Retina (tissue), 1 donor: ENCODE measurements around the gene DBI.
A peak's percentile ranks its signal among the peaks of the same experiment; 100 is the strongest.
"Not testable (repeated sequence)": the region's sequence is repeated elsewhere in the genome, so short reads cannot be mapped to it uniquely, and the experiment has no call there.

Source experiments
- DNase-seq: peaks from one replicate; pipeline ENCODE4 v3.0.0-alpha.2; 2016

The DBI gene

GRCh38 chr2:119402645-119403560, 36.1 kb downstream of the DBI start:
- DNase-seq: no peak

GRCh38 chr2:119403618-119404017, 36.8 kb downstream of the DBI start:
- not testable (repeated sequence) for DNase-seq

- no peak for DNase-seq
Observed at GRCh38 chr2:119405151-119405550, 38.4 kb downstream of the DBI start.

GRCh38 chr2:119407430-119408220, 40.8 kb downstream of the DBI start:
- peak; percentile 83 for DNase-seq

- no peak for DNase-seq
Observed at GRCh38 chr2:119408221-119408619, 41.4 kb downstream of the DBI start.

GRCh38 chr2:119409506-119409905, 42.7 kb downstream of the DBI start:
- DNase-seq: no peak

GRCh38 chr2:119414894-119415293, 48.1 kb downstream of the DBI start:
- no peak for DNase-seq

GRCh38 chr2:119415630-119416029, 48.9 kb downstream of the DBI start:
- no peak for DNase-seq

GRCh38 chr2:119416299-119416923, 49.6 kb downstream of the DBI start:
- DNase-seq: no peak

GRCh38 chr2:119417908-119418307, 51.1 kb downstream of the DBI start:
- no peak for DNase-seq

GRCh38 chr2:119419065-119419464, 52.3 kb downstream of the DBI start:
- no peak for DNase-seq

- no peak for DNase-seq
Observed at GRCh38 chr2:119419803-119420508, 53.2 kb downstream of the DBI start.

- no peak for DNase-seq
Observed at GRCh38 chr2:119421304-119421703, 54.5 kb downstream of the DBI start.

- no peak for DNase-seq
Observed at GRCh38 chr2:119421741-119422140, 55.0 kb downstream of the DBI start.
